Trophoblast cell (in vitro differentiated cells and primary cell): ENCODE data around the gene DDX31.
A peak's percentile ranks its signal among the peaks of the same experiment; 100 is the strongest.

ENCODE experiments used
- DNase-seq, 2 donors: peaks; one replicate each; pipeline ENCODE4 v3.0.0-alpha.2; 2016
- H2AFZ ChIP-seq: 2 replicates; pipeline ENCODE4 v1.6.1; 2013; ENCODE audit warnings: low read length, moderate library complexity, mild to moderate bottlenecking; ENCODE audit not compliant: insufficient read depth, poor library complexity
- H2AK5ac ChIP-seq: 2 replicates; pipeline ENCODE4 v1.6.1; 2013; ENCODE audit warnings: mild to moderate bottlenecking, low read length
- H2BK120ac ChIP-seq: 2 replicates; pipeline ENCODE4 v1.6.1; 2013; ENCODE audit warnings: low read length, mild to moderate bottlenecking, moderate library complexity; ENCODE audit not compliant: insufficient read depth, poor library complexity
- H2BK12ac ChIP-seq: 2 replicates; pipeline ENCODE4 v1.6.1; 2013; ENCODE audit warnings: mild to moderate bottlenecking, low read length, moderate library complexity
- H2BK5ac ChIP-seq: 2 replicates; pipeline ENCODE4 v1.6.1; 2013; ENCODE audit warnings: low read length, low read depth, moderate library complexity, mild to moderate bottlenecking; ENCODE audit not compliant: poor library complexity
- H3K14ac ChIP-seq: 2 replicates; pipeline ENCODE4 v1.6.1; 2013; ENCODE audit warnings: mild to moderate bottlenecking, low read length
- H3K18ac ChIP-seq: 2 replicates; pipeline ENCODE4 v1.6.1; 2013; ENCODE audit warnings: mild to moderate bottlenecking, low read length
- H3K23ac ChIP-seq: 2 replicates; pipeline ENCODE4 v1.6.1; 2013; ENCODE audit warnings: low read length
- H3K27ac ChIP-seq: 2 replicates; pipeline ENCODE4 v1.5.1; 2013; ENCODE audit warnings: low read depth, mild to moderate bottlenecking, inconsistent platforms, low read length, moderate library complexity
- H3K27me3 ChIP-seq: 2 replicates; pipeline ENCODE4 v1.6.1; 2013; ENCODE audit warnings: inconsistent platforms, mild to moderate bottlenecking, low read length, moderate library complexity; ENCODE audit not compliant: insufficient read depth
- H3K36me3 ChIP-seq, 2 experiments: 1 replicate in 1 of 2; 2 replicates in 1 of 2; pipeline ENCODE4 v1.6.1; 2013; ENCODE audit warnings: low read length in 2 of 2, mild to moderate bottlenecking in 2 of 2, moderate library complexity in 1 of 2; ENCODE audit not compliant: insufficient read depth in 2 of 2, control insufficient read depth in 1 of 2
- H3K4ac ChIP-seq: 2 replicates; pipeline ENCODE4 v1.6.1; 2013; ENCODE audit warnings: low read depth, mild to moderate bottlenecking, low read length, moderate library complexity
- H3K4me1 ChIP-seq, 2 experiments: 1 replicate in 1 of 2; 2 replicates in 1 of 2; pipeline ENCODE4 v1.6.1; 2013; ENCODE audit warnings: low read length in 2 of 2, mild to moderate bottlenecking in 2 of 2, moderate library complexity in 1 of 2; ENCODE audit not compliant: insufficient read depth in 2 of 2, control insufficient read depth in 1 of 2
- H3K4me2 ChIP-seq: 2 replicates; pipeline ENCODE4 v1.6.1; 2013; ENCODE audit warnings: inconsistent platforms, mild to moderate bottlenecking, low read length, moderate library complexity
- H3K4me3 ChIP-seq: 2 replicates; pipeline ENCODE4 v1.5.1; 2013; ENCODE audit warnings: mild to moderate bottlenecking, low read depth, low read length, inconsistent platforms
- H3K79me1 ChIP-seq: one replicate; pipeline ENCODE4 v1.6.1; 2013; ENCODE audit warnings: low read length
- H3K79me2 ChIP-seq: 2 replicates; pipeline ENCODE4 v1.6.1; 2013; ENCODE audit warnings: low read length, mild to moderate bottlenecking; ENCODE audit not compliant: control insufficient read depth, insufficient read depth, poor library complexity
- H3K9ac ChIP-seq: 2 replicates; pipeline ENCODE4 v1.6.1; 2013; ENCODE audit warnings: mild to moderate bottlenecking, low read length
- H3K9me3 ChIP-seq: 2 replicates; pipeline ENCODE4 v1.6.1; 2013; ENCODE audit warnings: low read depth, mild to moderate bottlenecking, control low read depth, inconsistent platforms, low read length; ENCODE audit not compliant: insufficient read depth
- H4K12ac ChIP-seq: 2 replicates; pipeline ENCODE4 v1.6.1; 2013; ENCODE audit warnings: low read depth, mild to moderate bottlenecking, low read length, moderate library complexity
- H4K8ac ChIP-seq: 2 replicates; pipeline ENCODE4 v1.6.1; 2013; ENCODE audit warnings: low read depth, mild to moderate bottlenecking, low read length, moderate library complexity
- H4K91ac ChIP-seq: one replicate; pipeline ENCODE4 v1.6.1; 2013; ENCODE audit warnings: low read depth, mild to moderate bottlenecking, low read length, moderate library complexity
- WGBS: extraction: QIAGEN DNeasy Blood & Tissue Kit; methylation state at CpG from one replicate; pipeline ENCODE4 v1.1.7; 2013; ENCODE audit warnings: missing lambda C conversion rate; ENCODE audit not compliant: insufficient read length, insufficient coverage; ENCODE audit errors: extremely low coverage; 5-methylcytosine and 5-hydroxymethylcytosine counted together

Gene DDX31

GRCh38 chr9:132547052-132547431 is 122.7 kb downstream of the DDX31 start:
- no peak overlapping the region for H3K4me3 ChIP-seq
- no peak overlapping the region for H3K23ac ChIP-seq
- H3K14ac ChIP-seq: no peak overlapping the region
- WGBS: no CpG with 5 or more reads among the region's 7 CpGs
- no peak overlapping the region for H3K4ac ChIP-seq
- peaks cover 4 to 5% of the 10 kb centered on the region in 2 experiments for H3K4me1 ChIP-seq
- no peak overlapping the region for H2BK5ac ChIP-seq
- no peak overlapping the region for H3K18ac ChIP-seq
- H2AFZ ChIP-seq: no peak overlapping the region
- DNase-seq: no peak
- no peak overlapping the region for H2BK120ac ChIP-seq
- no peak overlapping the region for H3K4me2 ChIP-seq
- no peaks in the 10 kb centered on the region for H3K36me3 ChIP-seq
- no peak overlapping the region for H4K8ac ChIP-seq
- no peak overlapping the region for H4K91ac ChIP-seq
- no peaks in the 10 kb centered on the region for H3K27me3 ChIP-seq
- no peak overlapping the region for H2AK5ac ChIP-seq
- H3K79me2 ChIP-seq: no peaks in the 10 kb centered on the region
- H3K27ac ChIP-seq: no peak overlapping the region
- no peak overlapping the region for H3K9ac ChIP-seq
- H2BK12ac ChIP-seq: no peak overlapping the region
- H3K79me1 ChIP-seq: no peaks in the 10 kb centered on the region
- H4K12ac ChIP-seq: no peak overlapping the region
- H3K9me3 ChIP-seq: peaks cover 4% of the 10 kb centered on the region

- Histone ChIP-seq H3K9ac (no peak overlapping the region), H3K79me2 (no peaks in the 10 kb centered on the region), H4K12ac (peak overlapping the region; percentile 37), H3K79me1 (no peaks in the 10 kb centered on the region), H3K4ac (no peak overlapping the region), H3K4me1 (peaks cover 4 to 5% of the 10 kb centered on the region in 2 experiments), H3K14ac (no peak overlapping the region), H3K4me3 (no peak overlapping the region), H3K27me3 (no peaks in the 10 kb centered on the region), H2BK120ac (no peak overlapping the region), H3K23ac (no peak overlapping the region), H4K8ac (no peak overlapping the region), H3K9me3 (peaks cover 3% of the 10 kb centered on the region), H3K4me2 (peak overlapping the region; percentile 54), H2AK5ac (no peak overlapping the region), H3K36me3 (no peaks in the 10 kb centered on the region), H3K18ac (no peak overlapping the region), H2AFZ (peak overlapping the region; percentile 43), H4K91ac (no peak overlapping the region), H2BK5ac (no peak overlapping the region), H2BK12ac (no peak overlapping the region), H3K27ac (no peak overlapping the region)
- DNase-seq: no peak
- no CpG with 5 or more reads among the region's 27 CpGs for WGBS
Observed at GRCh38 chr9:132546148-132547051, 123.4 kb downstream of the DDX31 start.

- no peak overlapping the region for H3K27ac ChIP-seq
- H3K18ac ChIP-seq: no peak overlapping the region
- H2BK120ac ChIP-seq: no peak overlapping the region
- H3K9ac ChIP-seq: no peak overlapping the region
- no peak overlapping the region for H3K4ac ChIP-seq
- H3K79me2 ChIP-seq: no peaks in the 10 kb centered on the region
- H2AFZ ChIP-seq: no peak overlapping the region
- no peaks in the 10 kb centered on the region for H3K36me3 ChIP-seq
- no peak overlapping the region for H2BK5ac ChIP-seq
- H4K12ac ChIP-seq: no peak overlapping the region
- H3K79me1 ChIP-seq: no peaks in the 10 kb centered on the region
- peaks cover 3% of the 10 kb centered on the region for H3K9me3 ChIP-seq
- H4K8ac ChIP-seq: no peak overlapping the region
- no CpG with 5 or more reads among the region's 9 CpGs for WGBS
- H3K4me3 ChIP-seq: no peak overlapping the region
- H3K27me3 ChIP-seq: no peaks in the 10 kb centered on the region
- H2AK5ac ChIP-seq: no peak overlapping the region
- no peak for DNase-seq
- no peak overlapping the region for H4K91ac ChIP-seq
- no peak overlapping the region for H3K23ac ChIP-seq
- H2BK12ac ChIP-seq: no peak overlapping the region
- H3K4me1 ChIP-seq: peaks cover 4 to 5% of the 10 kb centered on the region in 2 experiments
- H3K4me2 ChIP-seq: no peak overlapping the region
- H3K14ac ChIP-seq: no peak overlapping the region
Observed at GRCh38 chr9:132545578-132545977, 124.2 kb downstream of the DDX31 start.

- Histone ChIP-seq H3K14ac (no peak overlapping the region), H4K8ac (no peak overlapping the region), H3K36me3 (no peaks in the 10 kb centered on the region), H4K12ac (no peak overlapping the region), H3K18ac (no peak overlapping the region), H4K91ac (no peak overlapping the region), H2BK5ac (no peak overlapping the region), H3K27ac (no peak overlapping the region), H3K9ac (no peak overlapping the region), H2AK5ac (no peak overlapping the region), H3K4me3 (no peak overlapping the region), H3K9me3 (peaks cover 3% of the 10 kb centered on the region), H2BK12ac (no peak overlapping the region), H3K4ac (no peak overlapping the region), H2AFZ (no peak overlapping the region), H3K27me3 (no peaks in the 10 kb centered on the region), H3K4me1 (peaks cover 4 to 5% of the 10 kb centered on the region in 2 experiments), H3K23ac (no peak overlapping the region), H3K79me1 (no peaks in the 10 kb centered on the region), H2BK120ac (no peak overlapping the region), H3K79me2 (no peaks in the 10 kb centered on the region), H3K4me2 (no peak overlapping the region)
- no CpG with 5 or more reads among the region's 21 CpGs for WGBS
- DNase-seq: no peak
Observed at GRCh38 chr9:132543960-132544359, 125.8 kb downstream of the DDX31 start.
